RWPE2 (cell line): ENCODE data around the gene ASIC2.
A peak's percentile ranks its signal among the peaks of the same experiment; 100 is the strongest.

ENCODE experiments used
- ATAC-seq: fragments of 200-7000 bp; cut with Tn5 transposase; 3 replicates; pipeline ENCODE4 v1.9.1; 2021; ENCODE audit warnings: low read depth
- DNase-seq: peaks from one replicate; pipeline ENCODE4 v3.0.0-alpha.2; 2020; ENCODE audit warnings: low spot score
- H3K27ac ChIP-seq: fragments of 450-650 bp; 2 replicates; pipeline ENCODE4 v1.5.1; 2017; ENCODE audit warnings: mild to moderate bottlenecking; ENCODE audit not compliant: poor library complexity, severe bottlenecking
- H3K27me3 ChIP-seq: fragments of 250-450 bp; sonication (Bioruptor Pico); 2 replicates; pipeline ENCODE4 v1.5.1; 2021; ENCODE audit warnings: mild to moderate bottlenecking, moderate library complexity; ENCODE audit not compliant: insufficient read depth, poor library complexity, severe bottlenecking
- H3K36me3 ChIP-seq: fragments of 250-450 bp; sonication (Bioruptor Pico); 2 replicates; pipeline ENCODE4 v1.5.1; 2020; ENCODE audit warnings: low read depth, mild to moderate bottlenecking, moderate library complexity
- H3K4me1 ChIP-seq: fragments of 250-450 bp; sonication (Bioruptor Pico); 2 replicates; pipeline ENCODE4 v1.5.1; 2021; ENCODE audit warnings: mild to moderate bottlenecking, moderate library complexity; ENCODE audit not compliant: insufficient read depth, poor library complexity, severe bottlenecking
- H3K4me3 ChIP-seq: fragments of 250-450 bp; sonication (Bioruptor Pico); 2 replicates; pipeline ENCODE4 v1.5.1; 2021; ENCODE audit warnings: mild to moderate bottlenecking, moderate library complexity; ENCODE audit not compliant: severe bottlenecking
- H3K9me3 ChIP-seq: fragments of 250-450 bp; sonication (Bioruptor Pico); 2 replicates; pipeline ENCODE4 v1.5.1; 2021; ENCODE audit warnings: mild to moderate bottlenecking, moderate library complexity; ENCODE audit not compliant: severe bottlenecking
- TF ChIP-seq, protein P1 (sequence below): fragments of 450-650 bp; IDR thresholded peaks from one replicate; pipeline ENCODE4 v1.5.1; 2017; ENCODE audit warnings: mild to moderate bottlenecking, moderate library complexity; ENCODE audit not compliant: poor library complexity, severe bottlenecking

ASIC2 gene

GRCh38 chr17:33300241-33300640, 7.1 kb upstream of the ASIC2 start:
- Histone ChIP-seq H3K36me3 (no peaks in the 10 kb centered on the region), H3K4me1 (no peaks in the 10 kb centered on the region), H3K9me3 (no peaks in the 10 kb centered on the region), H3K4me3 (no peak overlapping the region), H3K27me3 (peaks cover 4% of the 10 kb centered on the region), H3K27ac (no peak overlapping the region)
- DNase-seq (no peak), ATAC-seq (no peak)
- TF ChIP-seq, protein P1, sequence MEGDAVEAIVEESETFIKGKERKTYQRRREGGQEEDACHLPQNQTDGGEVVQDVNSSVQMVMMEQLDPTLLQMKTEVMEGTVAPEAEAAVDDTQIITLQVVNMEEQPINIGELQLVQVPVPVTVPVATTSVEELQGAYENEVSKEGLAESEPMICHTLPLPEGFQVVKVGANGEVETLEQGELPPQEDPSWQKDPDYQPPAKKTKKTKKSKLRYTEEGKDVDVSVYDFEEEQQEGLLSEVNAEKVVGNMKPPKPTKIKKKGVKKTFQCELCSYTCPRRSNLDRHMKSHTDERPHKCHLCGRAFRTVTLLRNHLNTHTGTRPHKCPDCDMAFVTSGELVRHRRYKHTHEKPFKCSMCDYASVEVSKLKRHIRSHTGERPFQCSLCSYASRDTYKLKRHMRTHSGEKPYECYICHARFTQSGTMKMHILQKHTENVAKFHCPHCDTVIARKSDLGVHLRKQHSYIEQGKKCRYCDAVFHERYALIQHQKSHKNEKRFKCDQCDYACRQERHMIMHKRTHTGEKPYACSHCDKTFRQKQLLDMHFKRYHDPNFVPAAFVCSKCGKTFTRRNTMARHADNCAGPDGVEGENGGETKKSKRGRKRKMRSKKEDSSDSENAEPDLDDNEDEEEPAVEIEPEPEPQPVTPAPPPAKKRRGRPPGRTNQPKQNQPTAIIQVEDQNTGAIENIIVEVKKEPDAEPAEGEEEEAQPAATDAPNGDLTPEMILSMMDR = no peak

DNA sequence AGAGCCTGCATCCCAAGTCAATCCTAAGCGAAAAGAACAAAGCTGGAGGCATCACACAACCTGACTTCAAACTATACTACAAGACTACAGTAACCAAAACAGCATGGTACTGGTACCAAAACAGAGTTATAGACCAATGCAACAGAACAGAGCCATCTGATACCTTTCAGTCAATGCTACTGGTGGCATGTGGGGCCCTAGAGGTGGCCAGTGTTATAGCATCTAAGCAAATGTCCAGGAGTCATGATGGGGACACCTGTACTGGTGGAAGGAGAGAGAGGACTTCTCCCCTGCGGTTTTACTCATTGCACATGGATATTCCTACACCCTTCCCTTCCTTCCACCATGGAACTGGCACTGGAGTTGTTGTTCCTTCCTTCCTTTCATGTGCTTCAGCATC, 6.0 kb upstream of the ASIC2 start:
- ATAC-seq (no peak), DNase-seq (no peak)
- H3K4me1 ChIP-seq = no peaks in the 10 kb centered on the region
- H3K27me3 ChIP-seq = peaks cover 4% of the 10 kb centered on the region
- H3K4me3 ChIP-seq = no peak overlapping the region
- no peak overlapping the region for H3K27ac ChIP-seq
- no peaks in the 10 kb centered on the region for H3K36me3 ChIP-seq
- no peaks in the 10 kb centered on the region for H3K9me3 ChIP-seq
- TF ChIP-seq, protein P1 = no peak

DNA sequence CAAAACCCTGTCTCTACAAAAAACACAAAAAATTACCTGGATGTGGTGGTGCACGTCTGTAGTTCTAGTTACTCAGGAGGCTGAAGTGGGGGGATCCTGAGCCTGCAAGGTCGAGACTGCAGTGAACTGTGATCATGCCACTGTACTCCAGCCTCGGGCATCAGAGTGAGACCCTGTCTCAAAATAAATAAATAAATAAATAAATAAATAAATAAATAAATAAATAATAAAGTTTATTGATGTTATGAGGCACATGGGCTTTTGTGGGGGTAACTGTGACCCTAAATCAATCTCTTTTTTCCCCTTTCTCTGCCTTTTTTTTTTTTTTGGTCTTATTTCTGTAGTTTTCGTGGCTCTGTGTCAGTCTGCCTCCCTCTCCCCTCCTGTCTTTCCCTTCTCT, 4.5 kb upstream of the ASIC2 start:
- H3K4me1 ChIP-seq = no peaks in the 10 kb centered on the region
- DNase-seq = no peak
- no peak for ATAC-seq
- no peak overlapping the region for H3K4me3 ChIP-seq
- H3K27me3 ChIP-seq = peaks cover 6% of the 10 kb centered on the region
- no peak overlapping the region for H3K27ac ChIP-seq
- H3K36me3 ChIP-seq = no peaks in the 10 kb centered on the region
- no peaks in the 10 kb centered on the region for H3K9me3 ChIP-seq
- TF ChIP-seq, protein P1 = no peak

DNA sequence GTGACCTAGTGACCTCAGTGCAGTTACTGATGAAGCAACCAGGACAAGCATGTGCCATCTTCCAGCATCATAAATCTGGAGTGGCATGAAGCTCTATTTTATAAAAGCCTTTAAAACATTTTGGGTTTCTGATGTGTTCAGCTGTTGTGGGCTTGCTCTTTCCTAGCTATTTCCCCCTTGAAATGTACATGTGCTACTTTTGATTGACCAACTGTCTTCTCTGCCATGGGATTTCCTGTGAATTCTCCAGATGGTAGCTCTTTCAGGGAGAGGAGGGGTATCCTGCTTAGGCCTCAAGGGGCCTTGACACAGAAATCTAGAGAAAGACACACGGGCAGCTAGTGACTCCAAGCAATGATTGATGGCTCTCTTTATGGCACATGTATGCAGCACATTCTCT, 1.9 kb upstream of the ASIC2 start:
- Histone ChIP-seq H3K4me3 (no peak overlapping the region), H3K27ac (no peak overlapping the region), H3K36me3 (no peaks in the 10 kb centered on the region), H3K27me3 (peaks cover 10% of the 10 kb centered on the region), H3K9me3 (no peaks in the 10 kb centered on the region), H3K4me1 (no peaks in the 10 kb centered on the region)
- DNase-seq (no peak), ATAC-seq (no peak)
- TF ChIP-seq, protein P1 = no peak

DNA sequence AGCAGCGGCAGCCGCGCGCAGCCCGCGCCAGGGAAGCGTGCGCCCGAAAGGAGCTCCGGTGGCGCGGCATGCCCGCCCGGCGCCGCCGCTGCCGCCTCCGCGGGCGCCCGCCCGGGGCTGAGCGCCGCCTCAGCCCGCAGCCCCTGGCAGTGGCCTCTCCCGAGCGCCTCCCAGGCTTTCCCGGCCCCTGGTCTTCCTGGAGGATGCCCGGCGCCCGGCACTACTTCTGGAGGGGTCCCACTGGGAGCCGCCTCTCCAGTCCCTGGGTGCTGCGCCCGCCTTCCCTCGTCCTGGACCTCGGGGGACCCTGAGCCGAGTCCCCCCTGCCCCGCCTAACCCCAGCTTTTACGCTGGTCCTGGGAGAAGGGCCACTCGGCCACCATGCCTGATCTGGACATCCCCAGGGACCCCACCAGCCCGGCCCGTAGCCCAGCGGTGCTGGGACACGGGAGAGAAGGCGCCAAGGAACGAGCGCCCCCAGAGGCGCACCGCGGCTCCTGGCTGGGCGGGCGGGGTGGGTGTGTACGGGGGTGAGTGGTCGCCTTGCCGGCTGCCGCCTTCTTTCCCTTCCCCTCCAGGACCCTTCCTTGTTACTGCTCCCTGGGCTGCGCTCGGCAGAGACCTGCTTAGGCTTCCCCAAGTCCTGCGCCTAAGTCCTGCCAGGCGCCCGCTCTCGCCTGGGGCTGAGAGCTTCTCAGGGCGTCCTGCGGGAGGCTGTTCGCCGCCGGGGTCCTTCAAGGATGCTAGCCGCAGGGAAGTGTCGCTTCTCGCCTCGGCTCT, 704 bp downstream of the ASIC2 start:
- no peaks in the 10 kb centered on the region for H3K9me3 ChIP-seq
- no peak overlapping the region for H3K27ac ChIP-seq
- TF ChIP-seq, protein P1 = peak; percentile 44
- peaks cover 10% of the 10 kb centered on the region for H3K27me3 ChIP-seq
- peak overlapping the region; percentile 41 for H3K4me3 ChIP-seq
- H3K4me1 ChIP-seq = no peaks in the 10 kb centered on the region
- peak; percentile 61 for ATAC-seq
- DNase-seq = no peak
- H3K36me3 ChIP-seq = no peaks in the 10 kb centered on the region
